Measurements from ENCODE around the gene CIDEC.

CIDEC gene, protein sequence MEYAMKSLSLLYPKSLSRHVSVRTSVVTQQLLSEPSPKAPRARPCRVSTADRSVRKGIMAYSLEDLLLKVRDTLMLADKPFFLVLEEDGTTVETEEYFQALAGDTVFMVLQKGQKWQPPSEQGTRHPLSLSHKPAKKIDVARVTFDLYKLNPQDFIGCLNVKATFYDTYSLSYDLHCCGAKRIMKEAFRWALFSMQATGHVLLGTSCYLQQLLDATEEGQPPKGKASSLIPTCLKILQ

GRCh38 chr3:9879830-9880549 lies at the start of gene CIDEC:
CIDEC (minus strand) TSS chr3:9880253; CDS start chr3:9878486, 1,767 bp downstream.
- DNase-seq: no peak

DNA sequence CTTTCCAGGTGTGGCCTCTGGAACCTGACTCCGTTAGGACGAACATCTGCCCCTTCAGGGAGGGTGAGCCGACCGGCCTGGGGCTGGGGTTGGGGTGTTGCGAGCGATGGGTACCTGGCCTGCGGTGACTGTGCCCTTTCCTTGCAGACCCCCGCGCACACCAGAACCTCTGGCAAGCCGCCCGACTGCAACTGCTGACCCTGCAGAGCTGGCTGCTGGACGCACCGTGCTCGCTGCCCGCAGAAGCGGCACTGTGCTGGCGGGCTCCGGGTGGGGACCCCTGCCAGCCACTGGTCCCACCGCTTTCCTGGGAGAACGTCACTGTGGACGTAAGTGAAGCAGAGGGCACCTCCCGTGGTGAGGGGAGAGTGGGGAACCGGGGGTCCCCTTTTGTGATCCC lies 48.1 kb upstream of the CIDEC start:
- no peak for DNase-seq

- DNase-seq: no peak
These were observed 38.4 kb upstream of the CIDEC start for GRCh38 chr3:9918261-9919038.

- no peak for DNase-seq
These were observed 37.8 kb upstream of the CIDEC start for GRCh38 chr3:9917820-9918219.

- DNase-seq: no peak
These were observed 37.0 kb upstream of the CIDEC start, which contains the start of gene IL17RC for GRCh38 chr3:9916734-9917680. IL17RC (plus strand) TSS chr3:9917098; CDS start chr3:9917316, 218 bp downstream.

DNA sequence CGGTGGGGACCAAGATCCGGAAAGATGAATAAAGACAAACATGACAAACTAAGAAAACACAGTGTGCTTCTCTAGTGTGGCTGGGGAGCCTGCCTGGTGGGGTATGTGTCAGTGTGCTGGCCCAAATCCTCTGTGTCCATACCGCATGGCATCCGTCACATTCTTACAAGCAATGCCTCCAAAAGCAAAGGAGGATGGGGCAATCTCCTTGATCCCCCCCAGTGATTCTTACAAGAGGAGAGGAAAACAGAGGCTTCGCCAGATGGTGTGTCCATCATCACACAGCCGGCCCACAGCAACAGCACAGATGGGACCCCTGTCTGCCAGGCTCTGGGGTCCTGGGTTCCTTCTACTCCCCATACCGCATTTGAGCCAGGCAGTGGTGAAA lies 36.3 kb upstream of the CIDEC start:
- no peak for DNase-seq

DNA sequence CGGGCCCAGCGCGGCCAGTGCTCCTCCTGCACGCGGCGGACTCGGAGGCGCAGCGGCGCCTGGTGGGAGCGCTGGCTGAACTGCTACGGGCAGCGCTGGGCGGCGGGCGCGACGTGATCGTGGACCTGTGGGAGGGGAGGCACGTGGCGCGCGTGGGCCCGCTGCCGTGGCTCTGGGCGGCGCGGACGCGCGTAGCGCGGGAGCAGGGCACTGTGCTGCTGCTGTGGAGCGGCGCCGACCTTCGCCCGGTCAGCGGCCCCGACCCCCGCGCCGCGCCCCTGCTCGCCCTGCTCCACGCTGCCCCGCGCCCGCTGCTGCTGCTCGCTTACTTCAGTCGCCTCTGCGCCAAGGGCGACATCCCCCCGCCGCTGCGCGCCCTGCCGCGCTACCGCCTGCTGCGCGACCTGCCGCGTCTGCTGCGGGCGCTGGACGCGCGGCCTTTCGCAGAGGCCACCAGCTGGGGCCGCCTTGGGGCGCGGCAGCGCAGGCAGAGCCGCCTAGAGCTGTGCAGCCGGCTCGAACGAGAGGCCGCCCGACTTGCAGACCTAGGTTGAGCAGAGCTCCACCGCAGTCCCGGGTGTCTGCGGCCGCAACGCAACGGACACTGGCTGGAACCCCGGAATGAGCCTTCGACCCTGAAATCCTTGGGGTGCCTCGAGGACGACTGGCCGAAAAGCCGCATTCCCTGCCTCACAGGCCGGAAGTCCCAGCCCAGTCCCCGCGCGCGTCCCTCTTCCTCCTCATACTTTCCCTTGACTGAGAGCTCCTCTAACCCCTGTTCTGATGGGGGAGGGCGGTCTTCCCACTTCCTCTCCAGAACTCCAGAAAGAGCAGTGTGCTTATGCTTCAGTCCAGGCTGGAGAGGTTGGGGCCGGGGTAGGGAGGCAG lies 35.4 kb upstream of the CIDEC start:
- no peak for DNase-seq

- no peak for DNase-seq
These were observed 34.7 kb upstream of the CIDEC start for GRCh38 chr3:9914559-9915253.

- DNase-seq: no peak
These were observed 34.0 kb upstream of the CIDEC start for GRCh38 chr3:9914011-9914410.

- DNase-seq: no peak
These were observed 33.5 kb upstream of the CIDEC start for GRCh38 chr3:9913601-9914000.

DNA sequence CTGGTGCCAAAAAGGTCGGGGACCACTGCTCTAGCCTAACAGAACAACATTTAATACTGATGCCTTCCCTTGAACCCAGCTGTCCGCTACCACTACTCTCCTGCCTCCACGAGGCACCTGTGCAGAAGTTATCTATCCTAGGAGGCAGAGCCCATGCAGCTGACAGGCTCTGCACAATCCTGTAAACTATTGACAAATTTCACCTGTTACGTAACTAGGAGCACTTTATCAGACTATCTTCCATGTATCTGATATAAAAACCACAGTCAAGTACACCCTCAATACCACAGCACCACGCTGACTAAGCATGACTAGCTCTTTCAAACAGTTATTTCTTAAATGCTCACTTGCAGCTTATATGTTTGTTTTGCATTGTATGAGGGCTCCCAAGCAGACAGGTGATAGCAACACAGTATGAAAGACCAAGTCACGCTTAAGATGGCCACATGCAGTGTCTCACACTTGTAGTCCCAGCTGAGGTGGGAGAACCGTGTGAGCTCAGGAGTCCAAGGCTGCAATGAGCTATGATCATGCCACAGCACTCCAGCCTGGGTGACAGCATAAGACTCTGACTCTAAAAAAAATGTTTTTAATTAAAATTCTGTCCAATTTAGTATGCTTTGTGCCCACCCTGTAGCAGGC lies 32.4 kb upstream of the CIDEC start:
- no peak for DNase-seq

GRCh38 chr3:9911863-9912262 lies 31.8 kb upstream of the CIDEC start:
- no peak for DNase-seq

GRCh38 chr3:9909221-9910013 lies 29.4 kb upstream of the CIDEC start:
- no peak for DNase-seq

GRCh38 chr3:9908286-9908685 lies 28.2 kb upstream of the CIDEC start:
- no peak for DNase-seq

DNA sequence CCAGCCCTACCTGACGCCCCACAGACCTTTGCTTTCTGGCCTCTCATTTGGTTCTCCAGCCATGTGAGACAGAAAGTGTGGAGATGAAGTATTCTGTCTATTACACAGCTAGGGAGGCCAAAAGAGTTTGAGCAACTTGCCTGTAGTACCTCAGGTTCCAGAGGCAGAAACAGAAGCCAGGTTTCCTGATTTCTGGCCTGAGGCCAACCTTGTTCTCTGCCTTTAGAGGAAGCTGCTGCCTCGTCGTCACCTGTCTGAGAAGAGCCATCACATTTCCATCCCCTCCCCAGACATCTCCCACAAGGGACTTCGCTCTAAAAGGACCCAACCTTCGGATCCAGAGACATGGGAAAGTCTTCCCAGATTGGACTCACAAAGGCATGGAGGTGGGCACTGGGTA lies 26.4 kb upstream of the CIDEC start:
- DNase-seq: no peak

- DNase-seq: no peak
These were observed 23.9 kb upstream of the CIDEC start for GRCh38 chr3:9903904-9904303.

GRCh38 chr3:9903238-9903624 lies 23.2 kb upstream of the CIDEC start:
- DNase-seq: no peak

DNA sequence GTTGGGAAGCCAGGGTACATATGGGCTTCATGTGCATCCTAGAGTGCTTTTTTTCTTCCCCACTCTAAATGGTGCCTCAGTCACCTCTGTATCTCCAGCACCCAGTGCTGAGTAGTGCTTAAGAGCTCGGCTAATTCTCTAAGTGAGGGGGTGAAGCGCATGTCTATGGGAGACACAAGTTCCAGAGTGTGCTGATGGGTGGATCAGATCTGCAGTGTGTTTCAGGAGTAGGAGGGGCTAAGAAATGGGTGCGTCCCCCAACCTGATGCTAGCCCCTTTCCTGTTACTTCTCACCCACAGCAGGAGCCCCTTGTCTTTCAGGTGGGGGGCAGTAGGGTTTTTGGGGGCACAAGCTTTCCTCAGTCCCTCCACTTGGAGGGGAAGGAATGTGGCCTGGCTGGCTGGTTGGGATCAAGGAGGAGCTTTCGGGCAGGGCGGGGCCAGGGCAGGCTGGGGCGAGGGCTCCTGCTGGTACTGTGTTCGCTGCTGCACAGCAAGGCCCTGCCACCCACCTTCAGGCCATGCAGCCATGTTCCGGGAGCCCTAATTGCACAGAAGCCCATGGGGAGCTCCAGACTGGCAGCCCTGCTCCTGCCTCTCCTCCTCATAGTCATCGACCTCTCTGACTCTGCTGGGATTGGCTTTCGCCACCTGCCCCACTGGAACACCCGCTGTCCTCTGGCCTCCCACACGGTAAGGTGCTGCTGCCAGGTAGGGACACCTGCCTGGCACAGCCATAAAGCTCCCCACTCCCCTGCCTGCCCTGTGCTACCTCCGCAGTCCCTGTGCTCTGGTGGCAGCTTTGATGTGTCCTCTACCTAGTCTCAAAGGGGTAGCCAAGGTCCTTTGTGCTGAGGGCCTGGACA lies 22.6 kb upstream of the CIDEC start, which contains the start of gene IL17RE:
TSS of gene IL17RE (plus strand) at position 477 of the 866 bp plus-strand sequence. CDS start at position 562, 85 bp downstream.
- no peak for DNase-seq

Measured in NCI-H1436 treated with DMSO at 0.1 percent for 48 hours (cell line).